Panc1 (cell line): ENCODE results near the gene DEFB108B.
"Not testable (repeated sequence)": the region's sequence is repeated elsewhere in the genome, so short reads cannot be mapped to it uniquely, and the experiment has no call there.

Experiments used
- REST ChIP-seq, 2 experiments: IDR thresholded peaks; 2 replicates each; pipeline ENCODE4 v1.6.1; 2011 to 2012; ENCODE audit warnings: low read depth in 2 of 2, control low read depth in 1 of 2, low read length in 1 of 2, mild to moderate bottlenecking in 1 of 2, moderate library complexity in 1 of 2; ENCODE audit not compliant: insufficient read depth in 1 of 2
- TF ChIP-seq, protein P1 (sequence below): fragments of 450-650 bp; IDR thresholded peaks from 2 replicates; pipeline ENCODE4 v1.5.1; 2017; ENCODE audit warnings: mild to moderate bottlenecking

DNA sequence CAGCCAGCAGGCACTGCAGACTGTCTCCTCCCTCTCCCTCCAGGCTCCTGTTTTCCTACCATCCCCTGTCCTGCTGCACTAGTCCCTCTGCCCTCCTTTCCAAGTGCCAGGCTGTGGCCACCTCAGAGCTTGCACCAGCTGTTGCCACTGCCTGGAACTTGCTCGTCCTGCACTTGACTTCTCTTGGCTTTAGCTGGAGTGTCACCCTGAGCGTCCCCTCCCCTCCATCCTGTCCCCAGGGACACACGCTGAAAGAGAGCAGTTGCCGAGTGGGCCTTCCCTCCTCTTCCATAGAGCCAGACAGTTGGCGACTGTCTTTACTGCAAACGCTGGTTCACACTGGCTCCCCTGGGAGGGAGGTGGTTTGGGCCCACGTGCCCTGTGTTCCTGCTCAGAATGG is 41.9 kb upstream of the DEFB108B start:
- TF ChIP-seq, protein P1, sequence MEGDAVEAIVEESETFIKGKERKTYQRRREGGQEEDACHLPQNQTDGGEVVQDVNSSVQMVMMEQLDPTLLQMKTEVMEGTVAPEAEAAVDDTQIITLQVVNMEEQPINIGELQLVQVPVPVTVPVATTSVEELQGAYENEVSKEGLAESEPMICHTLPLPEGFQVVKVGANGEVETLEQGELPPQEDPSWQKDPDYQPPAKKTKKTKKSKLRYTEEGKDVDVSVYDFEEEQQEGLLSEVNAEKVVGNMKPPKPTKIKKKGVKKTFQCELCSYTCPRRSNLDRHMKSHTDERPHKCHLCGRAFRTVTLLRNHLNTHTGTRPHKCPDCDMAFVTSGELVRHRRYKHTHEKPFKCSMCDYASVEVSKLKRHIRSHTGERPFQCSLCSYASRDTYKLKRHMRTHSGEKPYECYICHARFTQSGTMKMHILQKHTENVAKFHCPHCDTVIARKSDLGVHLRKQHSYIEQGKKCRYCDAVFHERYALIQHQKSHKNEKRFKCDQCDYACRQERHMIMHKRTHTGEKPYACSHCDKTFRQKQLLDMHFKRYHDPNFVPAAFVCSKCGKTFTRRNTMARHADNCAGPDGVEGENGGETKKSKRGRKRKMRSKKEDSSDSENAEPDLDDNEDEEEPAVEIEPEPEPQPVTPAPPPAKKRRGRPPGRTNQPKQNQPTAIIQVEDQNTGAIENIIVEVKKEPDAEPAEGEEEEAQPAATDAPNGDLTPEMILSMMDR: not testable (repeated sequence)
- not testable (repeated sequence) for TF ChIP-seq REST (IDR thresholded peaks at IDR 0.05; ENCODE audit: insufficient read depth in 1 of 2, low read depth in 2 of 2, low read length in 1 of 2)
